GM04504 (cell line): Measurements from ENCODE around the gene CDY2A.
"Not testable (repeated sequence)": the region's sequence is repeated elsewhere in the genome, so short reads cannot be mapped to it uniquely, and the experiment has no call there.

ENCODE experiments used
- DNase-seq: peaks from one replicate; pipeline ENCODE4 v3.0.0-alpha.2; 2012; ENCODE audit warnings: low read depth

Gene CDY2A

DNA sequence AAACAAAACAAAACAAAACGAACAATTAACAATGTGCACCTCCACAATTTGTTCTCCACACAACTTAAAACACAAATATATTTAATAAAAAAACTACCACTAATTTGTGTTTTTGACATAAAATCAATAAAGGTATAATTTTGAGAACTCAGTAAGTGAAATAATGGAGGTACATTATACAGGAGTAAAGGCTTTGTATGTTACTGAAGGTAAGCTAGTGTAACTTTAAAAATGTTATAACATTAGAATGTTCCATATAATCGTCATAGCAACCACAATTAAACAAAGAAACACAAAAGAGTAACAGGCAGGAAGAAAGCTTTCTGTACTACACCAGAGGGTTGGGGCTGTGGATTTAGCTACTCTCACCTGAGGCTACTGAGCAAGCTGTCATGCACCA lies at the start of gene CDY2A:
CDY2A (plus strand) TSS at position 301 of the 400 bp plus-strand sequence. CDS start 328 bp downstream, outside the sequence.
- DNase-seq = not testable (repeated sequence)

DNA sequence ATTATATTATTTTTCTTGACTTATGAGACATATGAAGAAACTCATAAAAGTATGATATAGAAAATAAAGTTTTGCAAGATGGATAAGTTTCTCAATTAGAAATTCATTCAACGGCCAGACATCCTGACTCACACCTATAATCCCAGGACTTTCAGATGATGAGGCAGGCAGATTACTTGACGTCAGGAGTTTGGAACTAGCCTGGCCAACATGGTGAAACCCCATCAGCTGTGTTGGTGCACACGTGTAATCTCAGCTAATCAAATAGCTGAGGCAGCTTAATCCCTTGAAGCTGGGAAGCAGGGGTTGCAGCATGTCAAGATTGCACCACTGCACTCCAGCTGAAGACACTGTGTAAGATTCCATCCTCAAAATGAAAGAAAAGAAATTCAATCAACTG lies 28.0 kb upstream of the CDY2A start:
- DNase-seq = not testable (repeated sequence)

DNA sequence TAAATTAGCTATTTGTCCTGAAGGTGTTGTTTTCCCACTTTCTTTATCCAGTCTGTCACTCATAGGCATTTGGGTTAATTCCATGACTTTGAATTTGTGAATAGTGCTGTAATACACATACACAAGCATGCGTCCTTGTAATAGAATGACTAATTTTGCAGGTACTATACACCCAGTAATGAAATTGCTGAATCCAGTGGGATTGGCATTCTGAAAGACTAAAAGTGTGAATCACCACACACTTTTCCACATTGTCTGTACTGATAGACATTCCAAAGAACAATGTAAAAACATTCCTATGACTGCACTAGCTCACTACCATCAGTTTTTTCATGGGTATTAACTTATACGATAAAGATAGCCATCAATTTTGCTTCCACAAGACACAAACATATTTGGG lies 27.3 kb upstream of the CDY2A start:
- DNase-seq = not testable (repeated sequence)

GRCh38 chrY:18023897-18024296 lies 1.7 kb upstream of the CDY2A start:
- not testable (repeated sequence) for DNase-seq

DNA sequence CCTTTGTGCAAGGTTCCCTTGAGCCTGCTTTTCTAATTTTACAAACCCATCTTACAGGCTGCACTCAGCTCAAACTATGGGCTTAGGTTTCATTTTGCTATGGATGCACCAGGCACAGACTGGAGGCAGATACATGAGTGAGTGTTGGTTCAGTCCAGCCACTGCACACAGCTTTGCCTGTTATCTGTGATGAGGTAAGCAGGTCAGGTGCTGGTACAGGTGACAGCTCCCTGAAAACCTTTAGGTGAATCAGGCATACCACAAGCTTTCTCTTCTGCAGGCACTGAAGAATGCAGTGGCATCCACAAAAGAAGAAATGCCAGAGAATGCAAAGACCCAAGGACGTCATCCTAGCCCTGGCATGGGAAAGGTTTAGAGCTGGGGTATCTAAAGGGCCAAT lies 3.3 kb downstream of the CDY2A start:
- not testable (repeated sequence) for DNase-seq

DNA sequence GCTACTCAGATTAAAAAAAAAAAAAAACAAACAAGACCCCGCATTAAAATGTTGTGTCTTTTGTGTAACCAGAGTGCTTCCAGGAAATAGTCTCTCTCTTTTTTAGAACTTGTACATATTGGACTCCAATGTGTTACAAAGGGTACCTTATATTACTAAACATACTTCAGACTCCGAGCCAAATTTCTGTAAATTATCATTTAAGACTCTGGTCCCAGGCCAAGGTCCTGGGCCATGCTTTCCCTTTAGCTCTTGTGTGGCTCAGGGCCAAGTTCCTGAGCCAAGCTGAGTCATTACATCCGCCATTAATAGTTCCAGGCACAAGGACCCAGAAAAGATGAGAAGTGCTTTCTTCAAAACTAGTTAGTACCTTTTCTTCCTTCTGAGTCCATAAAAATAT lies 4.6 kb downstream of the CDY2A start:
- DNase-seq = not testable (repeated sequence)

DNA sequence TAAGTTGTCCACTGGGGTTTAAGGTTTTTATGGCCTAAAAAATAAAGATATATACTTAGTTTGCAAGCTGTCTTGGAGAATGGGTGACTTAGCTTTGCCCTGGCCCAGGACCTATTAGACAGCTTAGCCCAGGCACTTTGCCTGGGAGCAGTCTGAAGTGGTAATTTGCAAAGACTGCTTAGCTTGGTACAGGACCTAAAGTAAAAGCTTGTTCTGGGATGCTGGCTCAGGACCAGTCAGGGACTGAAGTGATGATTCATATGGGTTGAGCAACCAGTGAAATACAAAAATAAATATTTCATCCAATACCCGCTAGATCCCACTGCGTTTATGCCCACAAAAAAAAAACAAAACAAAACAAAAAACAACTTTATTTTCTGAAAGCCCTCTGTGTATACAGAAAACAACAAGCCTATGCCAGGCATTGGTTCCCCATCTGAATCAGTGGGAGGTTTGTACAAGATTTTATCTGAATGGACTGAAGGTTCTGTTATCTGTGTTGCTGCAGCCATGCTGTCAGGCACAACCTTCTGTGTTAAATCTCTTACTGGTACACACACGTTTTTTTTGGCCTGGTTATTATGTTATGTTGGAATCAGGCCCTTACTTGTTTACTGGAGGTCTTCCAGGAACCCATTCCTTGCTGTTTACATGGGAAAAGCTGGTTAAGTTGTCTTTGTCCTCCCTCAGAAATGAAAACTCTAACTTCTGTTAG lies 8.7 kb downstream of the CDY2A start:
- not testable (repeated sequence) for DNase-seq

GRCh38 chrY:18034864-18035263 lies 9.3 kb downstream of the CDY2A start:
- not testable (repeated sequence) for DNase-seq

DNA sequence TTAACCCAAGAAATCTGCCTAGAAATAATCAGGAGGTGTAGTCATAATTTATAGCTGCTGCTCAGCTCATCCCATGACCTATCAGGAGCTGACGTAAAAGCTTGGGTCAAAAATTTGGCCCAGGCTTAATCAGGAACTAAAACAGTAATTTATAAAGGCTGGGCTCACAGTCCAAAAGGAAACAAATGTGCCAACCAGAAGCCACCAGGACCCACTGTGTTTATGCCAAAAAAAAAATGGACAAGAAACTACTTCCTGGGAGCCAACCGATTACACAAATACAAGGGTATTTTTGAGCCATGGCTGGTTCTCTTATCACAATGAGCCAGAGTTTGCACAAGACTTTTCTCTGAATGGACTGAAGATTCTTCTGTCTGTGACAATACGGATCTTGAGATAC lies 19.4 kb downstream of the CDY2A start:
- not testable (repeated sequence) for DNase-seq

DNA sequence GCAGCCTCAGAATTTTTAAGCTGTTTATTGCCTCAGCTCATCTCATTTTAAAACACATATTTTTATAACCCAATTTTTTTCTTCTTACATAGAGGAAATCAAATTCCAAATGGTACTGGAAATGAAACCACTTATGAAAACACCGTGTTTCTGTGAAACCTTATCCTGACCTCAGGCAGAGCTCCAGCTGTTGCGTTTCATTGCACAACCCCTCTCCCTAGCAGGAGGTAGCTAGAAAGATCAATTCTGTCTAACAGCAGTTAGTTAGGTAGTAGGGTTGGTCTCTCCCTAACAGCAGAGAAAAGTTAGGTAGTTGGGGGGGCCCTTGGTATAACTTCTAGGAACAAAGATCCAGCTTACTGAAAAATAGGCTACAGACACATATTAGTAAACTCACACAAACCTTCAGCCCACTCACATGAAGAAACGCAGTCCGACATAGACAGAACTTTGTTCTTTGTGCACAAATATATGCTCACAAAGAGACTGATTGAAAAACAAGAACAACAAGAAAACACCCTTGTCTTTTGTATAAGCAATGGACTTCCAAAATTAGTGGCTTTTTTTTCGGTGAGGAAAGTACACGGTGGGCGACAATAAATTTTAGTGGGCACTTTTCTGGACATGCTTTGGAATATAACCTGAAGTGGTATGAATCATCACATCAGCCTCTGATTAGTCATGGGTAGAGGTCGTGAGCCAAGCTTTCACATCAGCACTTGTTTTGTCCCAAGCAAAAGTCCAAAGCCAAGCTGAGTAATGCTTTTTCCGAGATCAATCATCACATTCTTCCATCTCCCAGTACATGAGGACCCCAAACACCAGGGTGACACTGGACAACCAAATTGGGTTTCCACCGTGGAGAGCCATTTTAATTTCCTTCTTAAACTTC lies 22.8 kb downstream of the CDY2A start:
- DNase-seq = not testable (repeated sequence)

DNA sequence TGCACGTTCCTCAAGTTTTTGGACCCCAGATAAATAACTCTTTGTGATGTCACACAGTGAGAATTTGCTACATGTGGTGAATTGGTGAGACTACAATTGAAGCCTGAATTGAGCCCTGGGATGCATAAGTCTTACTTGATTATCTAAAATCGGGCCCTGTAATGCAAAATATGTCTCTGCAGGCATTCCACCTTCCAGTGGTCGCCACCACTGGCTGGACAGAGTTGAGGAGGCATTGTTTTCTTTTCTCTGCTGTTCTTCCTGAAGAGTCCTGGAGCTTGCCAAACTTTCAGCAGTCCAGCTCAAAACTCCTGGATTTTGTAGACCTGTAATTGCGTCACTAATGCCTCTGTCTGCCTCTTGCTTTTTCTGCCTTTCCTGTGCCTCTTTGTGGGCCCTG lies 23.5 kb downstream of the CDY2A start:
- DNase-seq = not testable (repeated sequence)

DNA sequence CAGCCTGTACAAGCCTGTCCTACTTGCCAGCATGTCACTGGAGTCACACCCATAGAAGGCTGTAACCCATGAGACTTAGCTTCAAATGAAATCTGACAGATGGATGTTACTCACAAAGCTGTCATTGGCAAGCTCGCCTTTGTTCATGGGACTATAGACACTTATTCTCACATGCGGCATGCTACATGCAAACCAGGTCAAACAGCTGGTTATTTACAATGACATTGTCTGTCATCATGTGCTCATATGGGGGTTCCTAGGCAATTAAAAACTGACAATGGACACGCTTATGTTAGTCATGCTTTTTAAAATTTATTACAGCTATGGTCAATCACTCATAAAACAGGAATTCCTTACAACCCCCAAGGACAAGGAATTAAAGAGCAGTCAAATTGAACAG lies 30.9 kb downstream of the CDY2A start:
- not testable (repeated sequence) for DNase-seq

DNA sequence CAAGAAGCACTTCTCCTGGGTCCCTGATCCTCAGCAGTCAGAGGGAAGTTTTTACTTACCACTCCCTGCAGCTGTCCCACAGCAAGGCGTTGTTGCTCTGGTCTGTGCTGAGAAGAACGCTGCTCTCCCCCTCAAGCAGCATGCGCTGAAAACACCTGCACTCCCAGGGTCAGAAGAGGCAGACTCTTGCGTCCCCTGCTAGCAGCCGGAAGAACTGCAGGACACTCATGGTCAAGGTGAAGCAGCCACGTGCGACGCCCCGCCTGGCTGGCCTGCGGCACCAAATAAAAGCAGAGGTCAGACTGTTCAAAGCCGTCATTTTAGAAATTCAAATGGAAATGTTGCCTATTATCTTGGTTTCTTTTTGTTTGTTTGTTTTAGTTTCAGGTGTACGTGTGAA lies 47.9 kb downstream of the CDY2A start:
- DNase-seq = not testable (repeated sequence)
